ENCODE results near the gene CEP85. TPM values are rescaled to one million over a fixed set of nuclear protein-coding genes. Genes with fewer than 3 reads are reported as not detected.
"Not testable (repeated sequence)": the region's sequence is repeated elsewhere in the genome, so short reads cannot be mapped to it uniquely, and the experiment has no call there.

CEP85 gene
- total RNA-seq, 2 donors from 2014 or later = 30.8 to 34.6 TPM

DNA sequence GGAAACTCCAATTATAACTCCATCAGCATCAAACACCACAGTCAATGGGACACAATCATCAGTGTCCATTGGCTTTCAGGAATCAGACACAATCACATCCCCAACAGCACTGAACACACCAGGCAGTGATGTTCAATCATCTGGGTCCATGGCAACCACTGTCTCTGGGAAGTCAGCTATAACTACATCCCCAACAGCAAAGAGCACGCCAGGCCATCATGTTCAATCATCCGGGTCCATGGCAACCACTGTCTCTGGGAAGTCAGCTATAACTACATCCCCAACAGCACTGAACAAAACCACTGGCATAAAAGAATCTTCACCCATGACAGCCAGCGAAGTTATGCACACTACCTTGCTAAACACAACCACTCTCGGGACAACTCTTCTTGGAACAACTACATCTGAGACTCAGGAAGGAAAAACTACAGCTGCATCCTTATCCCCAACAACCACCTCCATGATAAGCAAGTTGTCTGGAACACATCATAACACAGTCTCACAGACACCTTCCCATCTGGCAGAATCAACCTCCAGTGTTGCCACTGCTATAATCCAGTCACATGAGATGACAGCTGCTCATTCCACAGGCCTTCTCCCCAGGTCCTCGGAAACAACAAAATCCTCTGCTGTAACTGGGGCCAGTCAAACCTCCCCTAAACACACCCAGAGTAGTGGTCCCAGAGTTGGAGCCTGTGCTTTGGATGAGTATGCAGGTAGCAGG is 23.7 kb upstream of the CEP85 start:
- no peak overlapping the region for H3K4me3 Mint-ChIP-seq
- no peak overlapping the region for H3K27ac Mint-ChIP-seq
- H3K36me3 Mint-ChIP-seq (ENCODE audit: insufficient read depth in 2 of 2) = no peaks in the 10 kb centered on the region
- no peaks in the 10 kb centered on the region for H3K9me3 Mint-ChIP-seq
- no peaks in the 10 kb centered on the region for H3K27me3 Mint-ChIP-seq (ENCODE audit: low read depth)
- DNase-seq = no peak
- no peak for ATAC-seq (replicated peaks in 1 of 2)
- no peaks in the 10 kb centered on the region for H3K4me1 Mint-ChIP-seq (ENCODE audit: low read depth)

DNA sequence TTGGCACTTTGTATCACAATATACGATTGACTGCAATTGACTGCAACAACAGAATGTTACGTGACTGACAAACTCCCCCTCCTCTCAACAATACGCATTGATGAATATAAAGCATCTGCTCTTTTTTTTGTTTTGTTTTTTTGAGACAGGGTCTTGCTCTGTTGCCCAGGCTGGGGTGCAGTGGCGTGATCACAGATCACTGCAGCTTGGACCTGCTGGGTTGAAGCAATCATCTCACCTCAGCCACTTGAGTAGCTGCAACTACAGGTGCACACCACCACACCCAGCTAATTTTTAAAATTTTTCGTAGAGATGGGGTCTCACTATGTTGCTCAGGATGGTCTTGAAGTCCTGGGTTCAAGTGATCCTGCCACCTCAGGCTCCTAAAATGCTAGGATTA is 21.3 kb upstream of the CEP85 start:
- Mint-ChIP-seq H3K27ac (no peak overlapping the region), H3K27me3 (ENCODE audit: low read depth) (no peaks in the 10 kb centered on the region), H3K4me3 (no peak overlapping the region), H3K9me3 (no peaks in the 10 kb centered on the region), H3K4me1 (ENCODE audit: low read depth) (no peaks in the 10 kb centered on the region), H3K36me3 (ENCODE audit: insufficient read depth in 2 of 2) (no peaks in the 10 kb centered on the region)
- ATAC-seq (replicated peaks in 1 of 2) (no peak), DNase-seq (no peak)

DNA sequence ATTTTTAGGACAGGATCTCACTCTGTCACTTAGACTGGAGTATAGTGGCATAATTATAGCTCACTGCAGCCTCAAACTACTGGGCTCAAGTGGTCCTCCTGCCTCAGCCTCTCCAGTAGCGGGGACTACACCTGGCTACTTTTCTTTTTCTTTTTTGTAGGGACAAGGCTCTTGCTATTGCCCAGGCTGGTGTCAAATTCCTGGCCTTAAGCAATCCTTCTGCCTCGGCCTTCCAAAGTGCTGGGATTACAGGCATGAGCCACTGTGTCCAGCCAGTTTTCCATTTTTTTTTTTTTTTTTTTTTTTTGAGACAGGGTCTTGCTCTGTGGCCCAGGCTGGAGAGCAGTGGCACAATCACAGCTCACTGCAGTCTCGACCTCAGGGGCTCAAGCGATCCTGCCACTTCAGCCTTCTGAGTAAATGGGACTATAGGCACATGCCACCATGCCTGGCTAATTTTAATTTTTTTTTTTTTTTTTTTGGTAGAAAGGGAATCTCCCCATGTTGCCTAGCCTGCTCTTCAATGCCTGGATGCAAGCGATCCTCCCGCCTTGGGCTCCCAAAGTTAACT is 20.6 kb upstream of the CEP85 start:
- Mint-ChIP-seq H3K27me3 (ENCODE audit: low read depth) (no peaks in the 10 kb centered on the region), H3K27ac (no peak overlapping the region), H3K4me3 (no peak overlapping the region), H3K36me3 (ENCODE audit: insufficient read depth in 2 of 2) (no peaks in the 10 kb centered on the region), H3K4me1 (ENCODE audit: low read depth) (no peaks in the 10 kb centered on the region), H3K9me3 (no peaks in the 10 kb centered on the region)
- ATAC-seq (replicated peaks in 1 of 2) = no peak
- DNase-seq = no peak

DNA sequence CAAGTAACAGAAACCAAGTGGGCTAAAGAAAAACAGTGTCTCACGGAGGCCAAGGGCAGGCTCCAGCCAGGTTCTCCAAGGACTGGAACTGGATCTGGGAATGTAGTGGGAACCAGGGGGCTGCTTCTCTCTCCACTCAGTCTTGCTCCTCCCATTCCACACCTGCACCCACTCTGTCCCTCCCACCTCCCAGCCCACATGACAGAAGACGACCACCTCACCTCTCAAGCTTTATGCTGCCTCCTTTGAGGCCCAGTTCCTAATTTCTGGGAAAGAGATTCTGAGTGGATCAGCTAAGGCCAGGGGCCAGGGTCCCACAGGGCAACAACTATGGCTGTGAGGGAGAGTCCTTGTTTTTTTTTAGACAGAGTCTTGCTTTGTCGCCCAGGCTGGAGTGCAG is 18.8 kb upstream of the CEP85 start:
- Mint-ChIP-seq H3K27me3 (ENCODE audit: low read depth) (no peaks in the 10 kb centered on the region), H3K36me3 (ENCODE audit: insufficient read depth in 2 of 2) (no peaks in the 10 kb centered on the region), H3K9me3 (no peaks in the 10 kb centered on the region), H3K4me1 (ENCODE audit: low read depth) (no peaks in the 10 kb centered on the region), H3K4me3 (no peak overlapping the region), H3K27ac (no peak overlapping the region)
- DNase-seq = no peak
- no peak for ATAC-seq (replicated peaks in 1 of 2)

DNA sequence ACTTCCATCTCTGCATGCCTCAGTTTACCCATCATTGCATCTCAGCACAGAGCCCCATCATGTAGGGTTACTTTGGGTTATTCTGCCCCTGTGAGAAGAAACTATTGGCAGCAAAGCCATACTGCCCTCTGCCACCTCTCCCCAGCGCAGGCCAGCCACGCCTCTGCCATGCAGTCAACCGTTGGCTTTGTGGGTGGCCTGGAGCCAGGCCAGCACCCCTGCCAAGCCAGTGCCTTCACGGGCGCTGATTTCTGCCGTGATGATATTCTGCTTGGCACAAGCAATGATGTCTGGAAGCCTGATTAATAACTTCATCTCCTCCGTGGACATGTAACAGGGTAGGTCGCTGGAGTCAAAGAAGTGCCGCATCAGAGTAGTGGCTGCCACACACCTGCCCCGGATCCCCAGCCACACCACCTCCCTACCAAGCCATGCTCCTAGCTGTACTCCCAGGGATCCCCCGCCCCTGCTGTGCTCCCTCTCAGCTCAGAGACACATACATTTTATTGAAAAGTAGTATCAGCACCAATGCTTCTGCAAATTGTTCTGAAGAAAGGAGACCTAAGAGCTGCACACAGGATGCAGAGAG is 15.0 kb upstream of the CEP85 start:
- H3K36me3 Mint-ChIP-seq (ENCODE audit: insufficient read depth in 2 of 2) = no peaks in the 10 kb centered on the region
- no peak overlapping the region for H3K4me3 Mint-ChIP-seq
- H3K27me3 Mint-ChIP-seq (ENCODE audit: low read depth) = no peaks in the 10 kb centered on the region
- H3K27ac Mint-ChIP-seq = no peak overlapping the region
- no peaks in the 10 kb centered on the region for H3K4me1 Mint-ChIP-seq (ENCODE audit: low read depth)
- no peaks in the 10 kb centered on the region for H3K9me3 Mint-ChIP-seq
- DNase-seq (no peak), ATAC-seq (replicated peaks in 1 of 2) (no peak)

DNA sequence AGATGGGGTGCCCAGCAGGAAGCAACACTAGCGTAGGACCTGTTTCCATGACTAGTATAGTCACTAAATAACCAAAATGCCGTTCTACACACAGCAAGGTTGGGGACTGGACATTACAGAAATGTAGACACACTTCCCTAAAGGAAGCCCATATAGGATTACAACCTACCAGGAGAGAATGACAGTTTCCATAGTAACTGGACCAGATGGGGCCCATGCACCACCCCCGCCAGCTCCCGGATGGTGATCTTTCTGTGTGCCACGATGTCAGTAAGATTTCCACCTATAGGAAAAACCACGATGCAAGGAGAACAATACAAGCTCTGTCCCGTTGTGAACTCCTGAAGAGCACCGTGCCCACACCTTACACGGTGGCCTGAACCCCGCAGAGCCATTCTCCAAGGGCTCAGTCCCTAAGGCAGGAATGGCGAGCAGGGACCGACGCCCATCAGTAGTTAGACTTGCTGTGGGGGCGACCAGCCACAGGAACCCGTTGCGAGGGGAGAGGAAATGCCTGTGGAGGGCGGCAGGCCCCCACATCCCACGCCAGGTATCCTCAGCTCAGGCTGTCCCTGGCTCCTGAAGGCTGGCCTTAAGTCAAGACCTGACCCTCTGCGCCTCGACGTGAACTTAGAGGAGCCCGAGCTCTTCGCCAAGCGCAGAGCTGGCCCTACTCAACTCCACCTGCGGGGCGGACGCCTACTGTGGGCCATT is 13.6 kb upstream of the CEP85 start:
- Mint-ChIP-seq H3K4me3 (no peak overlapping the region), H3K9me3 (no peaks in the 10 kb centered on the region), H3K4me1 (ENCODE audit: low read depth) (peaks cover 5% of the 10 kb centered on the region), H3K27ac (no peak overlapping the region), H3K36me3 (ENCODE audit: insufficient read depth in 2 of 2) (no peaks in the 10 kb centered on the region), H3K27me3 (ENCODE audit: low read depth) (peaks cover under 1% of the 10 kb centered on the region)
- DNase-seq (no peak), ATAC-seq (replicated peaks in 1 of 2) (no peak)

DNA sequence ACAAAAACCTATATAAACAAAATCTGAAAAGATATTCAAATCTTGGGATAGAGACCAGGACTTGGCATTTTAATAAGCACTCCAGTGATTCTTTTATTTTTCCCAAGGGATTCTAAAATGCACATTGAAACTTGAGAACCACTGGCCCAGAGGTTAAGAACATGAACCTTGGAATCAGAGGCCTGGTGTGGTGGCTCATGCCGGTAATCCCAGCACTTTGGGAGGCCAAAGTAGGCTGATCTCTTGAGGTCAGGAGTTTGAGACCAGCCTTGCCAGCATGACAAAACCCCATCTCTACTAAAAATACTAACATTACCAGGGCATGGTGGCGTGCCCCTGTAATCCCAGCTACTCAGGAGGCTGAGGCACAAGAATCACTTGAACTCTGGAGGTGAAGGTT is 12.9 kb upstream of the CEP85 start:
- no peak overlapping the region for H3K27ac Mint-ChIP-seq
- H3K36me3 Mint-ChIP-seq (ENCODE audit: insufficient read depth in 2 of 2) = peaks cover 0 to 6% of the 10 kb centered on the region in 2 donors
- H3K27me3 Mint-ChIP-seq (ENCODE audit: low read depth) = peaks cover 8% of the 10 kb centered on the region
- DNase-seq (no peak), ATAC-seq (replicated peaks in 1 of 2) (no peak)
- no peak overlapping the region for H3K4me3 Mint-ChIP-seq
- peaks cover 12% of the 10 kb centered on the region for H3K4me1 Mint-ChIP-seq (ENCODE audit: low read depth)
- H3K9me3 Mint-ChIP-seq = no peaks in the 10 kb centered on the region

DNA sequence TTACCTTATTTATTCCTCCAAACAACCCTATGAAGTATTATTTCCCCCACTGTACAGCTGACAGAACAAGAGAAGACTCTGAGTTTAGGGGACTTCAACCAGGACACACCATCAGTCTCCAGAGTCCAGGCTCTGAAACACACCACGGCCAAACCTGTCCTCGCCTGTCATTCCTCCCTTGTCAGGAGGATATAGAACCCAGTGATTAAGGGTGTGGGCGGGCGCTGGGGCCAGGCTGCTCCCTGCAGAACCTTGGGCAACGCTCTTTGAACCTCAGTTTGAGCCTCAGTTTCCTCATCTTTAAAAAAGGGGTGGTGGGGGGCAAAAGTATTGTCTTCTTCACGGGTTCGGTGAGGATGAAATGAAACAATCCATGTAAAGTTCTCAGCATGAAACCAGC is 9.4 kb upstream of the CEP85 start:
- ATAC-seq (replicated peaks in 1 of 2) = no peak

DNA sequence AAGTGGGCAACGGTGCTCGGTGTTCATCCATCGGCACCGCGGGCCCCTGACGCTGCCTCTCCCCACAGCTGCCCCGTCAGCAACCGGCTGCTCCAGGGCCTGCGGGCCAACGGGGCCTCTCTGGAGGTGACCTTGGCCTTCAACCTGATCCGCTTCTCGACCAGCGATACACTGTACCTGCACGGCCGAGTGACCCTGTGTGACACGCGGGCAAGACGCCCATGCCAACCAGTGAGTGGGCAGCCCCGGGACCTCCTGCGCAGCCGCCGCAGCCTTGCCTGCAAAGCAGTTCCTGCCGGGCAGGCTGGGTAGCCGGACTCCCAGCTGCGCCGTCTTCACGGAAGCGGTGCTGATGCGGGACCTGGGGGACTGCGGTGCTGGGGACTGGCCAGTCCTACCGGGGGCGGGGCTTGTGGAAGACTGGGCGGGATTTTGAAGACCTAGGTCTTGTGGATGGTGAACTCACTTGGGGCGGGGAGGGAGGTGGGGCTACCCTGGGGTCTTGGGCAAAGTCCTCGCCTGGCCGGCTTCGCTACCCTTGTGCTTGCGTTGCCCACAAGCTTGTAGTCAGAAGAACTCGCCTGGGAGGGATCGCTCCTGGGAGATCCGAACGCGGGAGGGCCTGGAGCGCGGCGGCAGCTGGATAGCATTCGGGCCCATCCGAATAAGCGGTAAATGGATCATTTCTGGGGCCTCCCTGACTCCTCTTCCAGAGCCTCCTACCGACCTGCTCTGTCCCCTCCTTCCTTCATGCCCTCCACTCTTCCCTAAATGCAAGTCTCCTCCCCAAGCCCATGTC is 8.8 kb upstream of the CEP85 start:
- peak; percentile 54 to 72 for DNase-seq
- peaks cover 0 to 6% of the 10 kb centered on the region in 2 donors for H3K36me3 Mint-ChIP-seq (ENCODE audit: insufficient read depth in 2 of 2)
- H3K27ac Mint-ChIP-seq = no peak overlapping the region
- peak overlapping the region; percentile 67 to 78 for H3K4me3 Mint-ChIP-seq
- peaks cover 15% of the 10 kb centered on the region for H3K4me1 Mint-ChIP-seq (ENCODE audit: low read depth)
- no peaks in the 10 kb centered on the region for H3K9me3 Mint-ChIP-seq
- peak; percentile 91 to 92 for ATAC-seq (replicated peaks in 1 of 2)
- H3K27me3 Mint-ChIP-seq (ENCODE audit: low read depth) = peaks cover 12% of the 10 kb centered on the region

More for the DNA sequence above, 9.4 kb upstream of the CEP85 start:
- no peaks in the 10 kb centered on the region for H3K9me3 Mint-ChIP-seq
- peaks cover 0 to 6% of the 10 kb centered on the region in 2 donors for H3K36me3 Mint-ChIP-seq (ENCODE audit: insufficient read depth in 2 of 2)
- H3K4me3 Mint-ChIP-seq = peak overlapping the region in 1 of 2 donors; percentile 78
- no peak for DNase-seq
- peaks cover 15% of the 10 kb centered on the region for H3K4me1 Mint-ChIP-seq (ENCODE audit: low read depth)
- no peak overlapping the region for H3K27ac Mint-ChIP-seq
- H3K27me3 Mint-ChIP-seq (ENCODE audit: low read depth) = peaks cover 12% of the 10 kb centered on the region

DNA sequence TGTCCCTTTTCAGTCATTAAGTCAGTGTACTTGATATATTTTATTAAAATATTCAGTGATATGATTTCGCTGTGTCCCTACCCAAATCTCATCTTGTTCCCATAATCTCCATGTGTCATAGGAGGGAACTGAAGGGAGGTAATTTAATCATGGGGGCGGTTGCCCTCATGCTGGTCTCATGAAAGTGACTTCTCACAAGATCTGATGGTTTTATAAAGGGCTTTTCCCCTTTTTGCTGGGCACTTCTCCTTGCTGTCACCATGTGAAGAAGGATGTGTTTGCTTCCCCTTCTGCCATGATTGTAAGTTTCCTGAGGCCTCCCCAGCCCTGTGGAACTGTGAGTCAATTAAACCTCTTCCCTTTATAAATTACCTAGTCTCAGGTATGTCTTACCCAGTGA is 3.3 kb upstream of the CEP85 start:
- ATAC-seq (replicated peaks in 1 of 2); DNase-seq; H3K27me3 Mint-ChIP-seq (ENCODE audit: low read depth); H3K27ac Mint-ChIP-seq; H3K9me3 Mint-ChIP-seq; H3K4me3 Mint-ChIP-seq; H3K36me3 Mint-ChIP-seq (ENCODE audit: insufficient read depth in 2 of 2): not testable (repeated sequence)
- H3K4me1 Mint-ChIP-seq (ENCODE audit: low read depth) = peaks cover 20% of the 10 kb centered on the region

DNA sequence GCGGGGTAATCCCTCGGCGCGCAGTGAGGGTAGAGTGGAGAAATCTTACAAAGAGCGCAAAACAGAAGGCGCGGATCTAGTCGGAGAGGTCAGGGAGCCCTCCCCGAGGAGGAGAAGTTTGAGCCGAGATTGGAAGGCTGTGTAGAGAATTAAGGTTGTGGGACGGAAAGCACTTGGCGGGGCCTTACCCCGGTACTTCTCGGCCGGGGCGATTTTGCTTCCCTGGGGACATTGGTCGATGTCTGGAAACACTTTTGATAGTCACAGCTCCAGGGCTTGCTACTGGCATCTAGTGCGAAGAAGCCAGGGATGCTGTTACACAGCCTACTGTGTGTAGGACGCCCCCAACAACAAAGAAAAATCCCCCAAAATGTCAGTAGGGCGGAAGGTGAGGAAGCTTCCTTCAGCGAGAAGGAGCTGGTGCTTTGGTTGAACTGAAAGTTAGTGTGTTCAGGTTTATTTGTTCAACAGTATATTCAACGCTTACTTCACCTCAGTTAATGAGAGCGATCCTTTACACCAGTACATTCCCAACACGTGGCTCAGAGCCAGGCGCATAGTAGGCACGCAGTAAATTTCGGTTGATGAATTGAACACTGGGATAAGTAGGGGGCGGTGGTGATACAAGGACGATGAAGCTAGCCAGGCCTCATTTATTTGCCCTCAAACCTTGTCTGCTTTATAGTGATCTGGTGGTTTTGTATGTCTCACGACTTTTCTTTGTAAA is 807 bp downstream of the CEP85 start:
- no peak for ATAC-seq (replicated peaks in 1 of 2)
- peak in 1 of 2 donors; percentile 15 for DNase-seq
- peaks cover 36% of the 10 kb centered on the region for H3K4me1 Mint-ChIP-seq (ENCODE audit: low read depth)

DNA sequence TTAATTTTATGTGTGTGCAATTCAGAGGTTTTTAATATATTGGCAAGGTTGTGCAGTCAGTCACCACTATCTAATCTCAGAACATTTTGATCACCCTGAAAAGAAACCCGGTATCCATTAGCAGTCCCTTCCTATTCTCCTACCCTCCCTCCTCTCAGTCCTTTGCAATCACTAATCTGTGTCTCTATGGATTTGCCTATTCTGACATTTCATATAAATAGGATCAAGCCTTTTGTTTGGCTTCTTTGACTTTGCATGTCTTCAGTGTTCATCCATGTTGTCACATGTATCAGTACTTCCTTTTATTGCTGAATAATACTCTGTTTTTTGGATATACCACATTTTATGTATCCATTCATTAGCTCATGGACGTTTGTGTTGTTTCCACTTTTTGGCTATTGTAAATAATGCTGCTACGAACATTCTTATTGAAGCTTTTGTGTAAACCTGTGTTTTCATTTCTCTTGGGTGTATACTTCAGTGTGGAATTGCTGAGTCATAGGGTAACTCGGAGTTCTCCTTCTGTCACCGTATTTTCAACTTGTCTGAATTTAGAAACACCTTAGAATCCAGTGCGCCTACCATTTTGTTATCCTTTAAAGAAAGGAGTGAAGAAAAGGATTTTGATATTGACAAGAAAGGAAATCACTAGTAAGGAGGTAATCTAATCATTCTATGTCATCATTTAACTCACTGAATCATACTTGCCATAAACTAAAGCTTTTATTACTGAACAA is 3.4 kb downstream of the CEP85 start:
- H3K4me3 Mint-ChIP-seq = peak overlapping the region; percentile 41 to 96
- no peak for DNase-seq
- ATAC-seq (replicated peaks in 1 of 2) = no peak
- H3K27me3 Mint-ChIP-seq (ENCODE audit: low read depth) = no peaks in the 10 kb centered on the region
- no peaks in the 10 kb centered on the region for H3K9me3 Mint-ChIP-seq
- H3K27ac Mint-ChIP-seq = peak overlapping the region; percentile 43
- peaks cover 0 to 2% of the 10 kb centered on the region in 2 donors for H3K36me3 Mint-ChIP-seq (ENCODE audit: insufficient read depth in 2 of 2)
- H3K4me1 Mint-ChIP-seq (ENCODE audit: low read depth) = peaks cover 36% of the 10 kb centered on the region

More for the DNA sequence above, 807 bp downstream of the CEP85 start:
- Mint-ChIP-seq H3K4me3 (peak overlapping the region; percentile 96 to 99), H3K9me3 (no peaks in the 10 kb centered on the region), H3K27me3 (ENCODE audit: low read depth) (no peaks in the 10 kb centered on the region), H3K36me3 (ENCODE audit: insufficient read depth in 2 of 2) (peaks cover 0 to 2% of the 10 kb centered on the region in 2 donors), H3K27ac (peak overlapping the region; percentile 96)
